B cell (primary cell): ENCODE data around the gene WFDC1.

Experiments used
- EZH2 ChIP-seq: IDR thresholded peaks from 2 replicates; pipeline ENCODE4 v1.6.1; 2012; ENCODE audit warnings: borderline replicate concordance, low read depth, mild to moderate bottlenecking, moderate library complexity, low read length; ENCODE audit not compliant: insufficient read depth, poor library complexity, severe bottlenecking
- TF ChIP-seq, protein P1 (sequence below): fragments of 200-600 bp; IDR thresholded peaks from one replicate; pipeline ENCODE4 v1.8.0; 2022; ENCODE audit warnings: antibody characterized with exemption, mild to moderate bottlenecking

DNA sequence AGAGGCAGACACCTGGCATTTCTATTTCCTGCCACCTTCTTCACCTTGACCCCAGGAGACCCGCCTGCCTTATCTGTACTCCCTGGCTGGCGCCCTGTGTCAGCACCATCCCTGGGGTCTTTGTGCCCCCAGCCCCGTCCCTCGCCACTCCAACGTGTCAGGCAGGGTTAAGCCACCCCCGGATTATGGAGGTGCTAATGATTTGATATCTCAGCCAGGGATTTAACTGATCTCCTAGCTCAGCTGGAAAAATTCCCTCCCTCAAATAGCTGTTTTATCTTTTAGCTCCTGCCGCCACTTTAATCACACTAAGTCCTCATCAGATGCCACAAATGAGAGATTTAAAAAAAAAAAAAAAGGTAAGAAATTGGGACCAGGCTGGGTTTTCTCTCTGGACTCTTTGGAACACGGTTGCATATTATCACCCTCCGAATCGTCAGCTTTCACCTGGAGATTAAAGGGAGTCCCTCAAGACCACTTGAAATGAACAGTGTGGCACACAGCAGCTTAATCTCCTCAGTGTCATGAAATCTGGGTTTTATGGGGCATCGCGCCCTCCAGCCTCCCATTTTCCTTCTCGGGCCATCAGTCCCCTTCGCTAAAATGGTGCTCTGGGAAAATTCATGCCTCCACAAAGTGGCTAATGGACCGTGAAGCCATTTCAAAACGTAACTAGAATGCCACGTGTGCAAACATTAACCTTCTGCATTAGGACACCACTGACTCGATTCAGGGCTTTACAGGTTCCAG is 26.2 kb upstream of the WFDC1 start:
- TF ChIP-seq, protein P1, sequence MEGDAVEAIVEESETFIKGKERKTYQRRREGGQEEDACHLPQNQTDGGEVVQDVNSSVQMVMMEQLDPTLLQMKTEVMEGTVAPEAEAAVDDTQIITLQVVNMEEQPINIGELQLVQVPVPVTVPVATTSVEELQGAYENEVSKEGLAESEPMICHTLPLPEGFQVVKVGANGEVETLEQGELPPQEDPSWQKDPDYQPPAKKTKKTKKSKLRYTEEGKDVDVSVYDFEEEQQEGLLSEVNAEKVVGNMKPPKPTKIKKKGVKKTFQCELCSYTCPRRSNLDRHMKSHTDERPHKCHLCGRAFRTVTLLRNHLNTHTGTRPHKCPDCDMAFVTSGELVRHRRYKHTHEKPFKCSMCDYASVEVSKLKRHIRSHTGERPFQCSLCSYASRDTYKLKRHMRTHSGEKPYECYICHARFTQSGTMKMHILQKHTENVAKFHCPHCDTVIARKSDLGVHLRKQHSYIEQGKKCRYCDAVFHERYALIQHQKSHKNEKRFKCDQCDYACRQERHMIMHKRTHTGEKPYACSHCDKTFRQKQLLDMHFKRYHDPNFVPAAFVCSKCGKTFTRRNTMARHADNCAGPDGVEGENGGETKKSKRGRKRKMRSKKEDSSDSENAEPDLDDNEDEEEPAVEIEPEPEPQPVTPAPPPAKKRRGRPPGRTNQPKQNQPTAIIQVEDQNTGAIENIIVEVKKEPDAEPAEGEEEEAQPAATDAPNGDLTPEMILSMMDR = no peak
- no peak for TF ChIP-seq EZH2
